Activated CD8-positive, alpha-beta memory T cell treated with anti-CD3 and anti-CD28 coated beads, Interleukin-2, amount 50 U/mL, for 24 hours (primary cell): Measurements from ENCODE around the gene ZNF768.
"Not testable (repeated sequence)": the region's sequence is repeated elsewhere in the genome, so short reads cannot be mapped to it uniquely, and the experiment has no call there.

ENCODE experiments used
- DNase-seq: peaks from one replicate; pipeline ENCODE4 v3.0.0-alpha.2; 2020; ENCODE audit errors: extremely low read depth

ZNF768 gene

DNA sequence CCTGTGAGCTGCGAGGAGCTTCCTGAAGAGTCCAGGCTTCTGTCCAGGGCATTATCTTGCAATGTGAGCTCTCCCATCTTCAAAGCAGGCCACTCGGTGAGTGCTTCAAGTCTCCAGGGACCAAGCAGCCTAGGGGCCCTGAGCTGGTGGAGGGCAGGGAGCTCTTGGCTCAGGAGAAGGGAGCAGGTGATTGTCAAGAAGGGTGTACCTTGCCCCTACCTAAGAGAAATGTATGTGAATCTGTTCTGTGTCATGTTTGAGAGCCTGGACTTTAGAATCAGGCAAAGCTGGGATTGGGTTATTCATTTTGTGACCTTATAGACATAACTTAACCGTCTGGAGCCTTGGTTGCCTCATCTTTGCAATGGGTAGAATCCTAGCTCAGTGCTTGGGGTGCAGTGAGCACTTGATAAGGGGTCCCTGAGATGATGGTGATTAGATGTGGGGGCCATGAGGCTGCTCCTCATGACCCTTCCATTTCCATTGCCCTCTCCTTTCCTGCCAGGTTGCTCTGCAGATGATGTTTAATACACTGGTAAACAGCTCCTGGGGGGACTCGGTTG, 15.9 kb downstream of the ZNF768 start:
- no peak for DNase-seq

DNA sequence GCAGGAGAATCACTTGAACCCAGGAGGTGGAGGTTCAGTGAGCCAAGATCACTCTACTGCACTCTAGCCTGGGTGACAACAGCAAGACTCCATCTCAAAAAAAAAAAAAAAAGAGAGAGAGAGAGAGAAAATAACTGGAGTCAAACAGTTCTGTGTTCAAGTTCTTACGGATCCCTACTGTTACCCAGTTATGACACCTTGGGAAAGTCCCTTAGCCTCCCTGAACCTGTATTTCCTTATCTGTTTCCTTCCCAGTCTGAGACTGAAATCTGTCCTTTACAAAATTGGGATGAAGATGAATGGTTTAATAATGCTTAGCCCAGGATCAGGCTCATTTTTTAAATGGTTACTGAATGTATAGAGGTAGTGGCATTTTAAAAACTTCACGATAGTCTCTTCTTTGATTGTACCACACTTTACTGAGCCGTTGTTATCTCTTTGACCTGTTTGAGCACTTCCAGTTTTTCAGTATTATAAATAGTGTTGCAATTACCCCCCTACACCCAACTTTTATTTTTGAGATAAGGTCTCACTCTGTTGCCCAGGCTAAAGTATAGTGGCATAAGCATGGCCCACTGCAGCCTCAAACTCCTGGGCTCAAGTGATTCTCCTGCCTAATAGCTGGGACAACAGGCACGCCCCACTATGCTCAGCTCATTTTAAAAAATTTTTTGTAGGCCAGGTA, 17.1 kb downstream of the ZNF768 start:
- no peak for DNase-seq

DNA sequence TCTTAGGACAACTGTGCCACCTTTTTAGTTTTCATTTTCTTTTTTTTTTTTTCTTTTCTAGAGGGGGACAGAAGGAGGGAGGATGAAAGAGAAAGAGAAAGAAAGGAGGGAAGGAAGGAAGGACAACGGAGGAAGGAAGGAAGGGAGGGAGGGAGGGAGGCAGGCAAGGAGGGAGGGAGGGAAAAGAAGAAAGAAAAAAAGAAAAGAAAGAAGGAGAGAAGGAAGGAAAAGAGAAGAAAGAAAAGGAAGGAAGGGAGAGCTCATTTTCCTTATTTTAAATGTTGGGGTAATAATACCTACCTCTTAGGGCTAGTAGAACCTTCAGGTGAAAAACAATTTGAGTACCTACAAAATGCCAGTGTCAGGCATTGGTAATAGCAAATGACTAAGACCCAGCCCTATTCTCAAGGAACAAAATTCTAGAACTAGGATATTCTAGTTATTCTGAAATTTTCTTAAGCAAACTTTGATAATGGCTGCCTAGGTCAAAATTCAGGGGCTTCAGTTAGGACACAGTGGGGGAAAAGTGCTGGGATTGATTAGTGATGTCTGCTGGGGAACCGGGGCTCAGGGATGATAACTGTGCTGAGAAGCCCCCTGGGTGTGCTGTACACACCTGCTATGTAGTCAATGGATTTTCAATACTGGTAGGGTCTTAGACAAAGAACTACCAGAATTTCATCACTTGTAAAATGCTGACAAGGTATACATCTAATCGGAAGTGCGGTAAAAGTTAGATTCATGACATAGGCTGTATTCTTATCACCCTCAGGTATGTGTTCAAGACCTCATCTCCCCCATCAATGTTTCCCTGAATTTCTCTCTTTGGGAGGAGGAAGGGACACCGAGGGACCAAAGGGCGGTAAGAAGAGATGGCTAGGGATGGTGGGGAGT, 22.7 kb downstream of the ZNF768 start:
- no peak for DNase-seq

DNA sequence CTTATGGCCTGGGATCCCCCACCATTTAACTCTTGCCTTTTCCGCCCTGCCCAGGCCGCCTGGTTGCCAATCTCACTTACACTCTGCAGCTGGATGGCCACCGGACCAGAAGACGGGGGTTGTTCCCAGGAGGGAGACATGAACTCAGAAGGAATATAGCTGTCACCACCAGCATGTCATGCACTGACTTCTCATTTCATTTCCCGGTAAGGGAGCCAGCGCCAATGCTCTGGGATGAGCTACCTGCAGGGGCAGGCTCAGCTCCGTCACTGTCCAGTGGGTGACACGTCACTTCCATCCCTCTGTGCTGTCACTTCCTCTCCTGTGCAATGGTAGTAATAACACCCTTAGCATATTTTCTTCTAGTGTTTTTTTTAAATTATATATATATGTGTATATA, 27.1 kb downstream of the ZNF768 start:
- no peak for DNase-seq

DNA sequence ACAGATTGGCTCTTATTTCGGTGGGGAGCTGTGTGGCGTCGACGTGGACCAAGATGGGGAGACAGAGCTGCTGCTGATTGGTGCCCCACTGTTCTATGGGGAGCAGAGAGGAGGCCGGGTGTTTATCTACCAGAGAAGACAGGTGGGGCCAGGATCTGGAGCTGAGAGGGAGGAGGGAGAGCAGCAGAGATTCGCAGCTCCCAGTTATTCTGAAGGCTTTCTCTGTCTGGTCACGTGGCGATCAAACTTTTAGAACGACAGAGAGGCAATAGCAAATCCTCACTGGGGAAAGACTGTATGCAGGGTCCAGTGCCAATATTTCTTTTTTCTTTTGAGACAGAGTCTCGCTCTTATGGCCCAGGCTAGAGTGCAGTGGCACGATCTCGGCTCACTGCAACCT, 31.7 kb downstream of the ZNF768 start:
- no peak for DNase-seq

DNA sequence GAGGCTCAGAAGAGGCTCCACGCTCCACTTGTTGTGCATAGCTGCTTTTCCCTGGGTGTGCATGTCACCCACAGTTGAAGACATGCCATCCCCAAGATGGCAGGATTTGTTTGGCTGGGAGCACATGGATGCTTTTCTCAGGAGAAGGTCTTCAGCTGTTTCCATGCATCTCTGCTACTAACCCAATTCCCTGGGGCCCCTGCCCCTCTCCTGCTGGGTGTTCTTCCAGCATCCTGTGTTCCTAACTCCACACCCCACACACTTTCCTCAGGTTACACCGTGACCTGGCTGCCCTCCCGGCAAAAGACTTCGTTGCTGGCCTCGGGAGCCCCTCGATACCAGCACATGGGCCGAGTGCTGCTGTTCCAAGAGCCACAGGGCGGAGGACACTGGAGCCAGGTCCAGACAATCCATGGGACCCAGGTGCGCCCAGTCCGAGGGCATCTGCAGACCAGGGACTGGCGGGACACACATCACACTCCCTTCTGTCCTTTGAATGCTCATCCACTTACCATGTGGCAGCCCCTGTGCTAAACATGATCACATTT, 32.4 kb downstream of the ZNF768 start:
- no peak for DNase-seq

DNA sequence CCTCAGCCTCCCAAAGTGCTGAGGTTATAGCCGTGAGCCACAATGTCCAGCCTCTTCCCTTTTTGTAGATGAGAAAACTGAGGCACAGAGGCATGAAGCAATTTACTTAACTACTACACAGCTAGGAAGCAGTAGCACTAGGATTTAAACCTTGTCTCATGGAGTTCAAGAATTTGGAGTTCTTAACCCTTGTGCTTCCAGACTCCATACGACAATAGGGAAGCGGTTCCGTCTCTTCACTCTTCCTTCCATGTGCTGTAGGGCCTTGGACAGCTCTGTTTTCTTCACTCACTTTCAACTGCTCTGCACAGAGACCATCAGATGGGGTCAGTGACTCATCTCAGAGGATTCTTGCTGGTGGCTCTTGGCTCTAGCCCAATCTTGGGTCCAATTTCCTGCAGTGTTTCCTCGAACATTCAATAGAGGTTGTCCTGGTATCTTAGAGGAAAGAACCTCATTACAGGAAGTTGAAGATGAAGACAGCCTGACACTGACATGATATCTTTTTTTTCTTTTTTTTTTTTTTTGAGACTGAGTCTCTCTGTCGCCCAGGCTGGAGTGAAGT, 34.5 kb downstream of the ZNF768 start:
- DNase-seq = no peak

DNA sequence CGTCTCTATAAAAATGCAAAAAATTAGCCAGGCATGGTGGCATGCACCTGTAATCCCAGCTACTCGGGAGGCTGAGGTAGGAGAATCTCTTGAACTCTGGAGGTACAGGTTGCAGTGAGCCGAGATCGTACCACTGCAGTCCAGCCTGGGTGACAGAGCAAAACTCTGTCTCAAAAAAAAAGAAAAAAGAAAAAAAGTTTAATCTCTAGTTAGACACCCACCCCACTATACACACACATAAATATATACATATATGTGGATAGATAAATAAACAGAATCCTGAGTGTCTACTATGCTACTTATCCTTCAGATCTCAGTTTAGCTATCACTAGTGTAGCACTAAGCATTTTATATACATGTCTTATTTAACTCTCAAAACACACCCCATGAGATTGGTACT, 35.1 kb downstream of the ZNF768 start:
- DNase-seq = no peak

DNA sequence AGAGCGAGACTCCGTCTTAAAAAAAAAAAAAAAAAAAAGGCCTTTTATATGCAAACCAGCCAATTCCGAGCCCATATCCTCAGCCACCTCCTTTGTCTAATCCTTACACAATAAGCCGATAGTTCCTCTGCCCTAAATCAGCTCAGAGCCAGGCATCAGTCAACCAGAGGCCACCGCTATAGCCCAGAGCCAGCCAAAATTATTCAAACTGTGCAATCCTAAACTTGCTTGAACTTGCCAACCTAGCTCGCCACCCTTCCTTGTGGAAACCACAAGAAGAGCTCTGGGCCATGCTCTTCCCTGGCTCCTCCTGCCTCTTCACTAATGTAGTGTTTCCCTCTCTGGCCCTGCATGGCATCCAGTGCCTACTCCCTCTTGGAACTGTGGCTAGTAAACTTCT, 36.2 kb downstream of the ZNF768 start:
- DNase-seq = no peak

DNA sequence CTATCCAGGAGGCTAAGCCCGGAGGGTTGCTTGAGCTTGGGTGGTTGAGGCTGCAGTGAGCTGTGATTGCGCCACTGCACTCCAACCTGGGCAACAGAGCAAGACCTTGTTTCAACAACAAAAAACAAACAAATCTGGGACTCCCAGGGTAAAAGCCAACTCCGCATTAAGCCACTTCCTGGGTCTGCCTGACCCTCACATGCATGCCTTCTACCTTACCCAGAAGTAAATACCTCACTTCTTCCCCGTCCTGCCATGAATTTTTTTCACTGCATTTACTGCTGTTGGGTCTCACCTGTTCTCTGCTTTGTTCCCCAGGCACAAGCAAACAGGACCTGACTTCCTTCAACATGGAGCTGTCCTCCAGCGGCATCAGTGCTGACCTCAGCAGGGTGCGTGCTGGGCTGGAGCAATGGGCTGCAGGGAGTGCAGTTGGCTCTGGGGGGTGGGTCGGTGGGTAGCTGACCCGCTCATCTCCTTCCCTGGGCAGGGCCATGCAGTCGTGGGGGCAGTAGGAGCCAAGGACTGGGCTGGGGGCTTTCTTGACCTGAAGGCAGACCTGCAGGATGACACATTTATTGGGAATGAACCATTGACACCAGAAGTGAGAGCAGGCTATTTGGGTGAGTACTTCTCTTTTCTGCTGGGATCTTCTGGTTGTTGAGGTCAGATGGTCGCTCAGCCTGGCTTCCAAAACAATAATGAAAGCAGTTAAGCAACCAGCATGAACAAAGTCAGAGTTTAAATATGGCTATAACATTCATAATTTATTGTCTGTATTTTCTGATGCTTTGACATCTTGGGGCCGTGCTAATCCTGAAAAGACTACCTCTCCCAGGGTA, 37.4 kb downstream of the ZNF768 start:
- DNase-seq = no peak

DNA sequence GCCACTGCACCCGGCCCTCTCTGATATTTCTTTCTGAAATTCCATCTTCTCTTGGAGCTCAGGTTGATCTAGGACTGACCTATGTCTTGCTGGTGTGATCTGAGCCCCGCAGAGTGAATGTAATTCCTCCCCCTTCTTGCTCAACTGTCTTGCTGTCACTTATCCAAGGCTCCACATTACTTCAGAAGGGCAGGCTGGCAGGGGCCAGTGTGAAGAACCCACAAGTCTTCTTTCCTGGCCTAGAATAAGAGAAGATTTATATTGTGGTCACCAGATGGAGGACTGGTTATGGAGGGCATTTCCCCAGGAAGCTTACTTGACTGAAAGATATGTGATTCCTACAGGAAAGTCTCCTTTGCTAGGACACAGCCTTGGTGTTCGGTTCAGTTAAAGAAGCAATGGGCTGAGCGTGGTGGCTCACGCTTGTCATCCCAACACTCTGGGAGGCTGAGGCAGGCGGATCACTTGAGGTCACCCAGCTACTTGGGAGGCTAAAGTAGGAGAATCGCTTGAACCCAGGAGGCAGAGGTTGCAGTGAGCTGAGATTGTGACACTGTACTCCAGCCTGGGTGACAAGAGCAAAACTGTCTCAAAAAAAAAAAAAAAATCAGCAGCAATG, 40.4 kb downstream of the ZNF768 start:
- no peak for DNase-seq

DNA sequence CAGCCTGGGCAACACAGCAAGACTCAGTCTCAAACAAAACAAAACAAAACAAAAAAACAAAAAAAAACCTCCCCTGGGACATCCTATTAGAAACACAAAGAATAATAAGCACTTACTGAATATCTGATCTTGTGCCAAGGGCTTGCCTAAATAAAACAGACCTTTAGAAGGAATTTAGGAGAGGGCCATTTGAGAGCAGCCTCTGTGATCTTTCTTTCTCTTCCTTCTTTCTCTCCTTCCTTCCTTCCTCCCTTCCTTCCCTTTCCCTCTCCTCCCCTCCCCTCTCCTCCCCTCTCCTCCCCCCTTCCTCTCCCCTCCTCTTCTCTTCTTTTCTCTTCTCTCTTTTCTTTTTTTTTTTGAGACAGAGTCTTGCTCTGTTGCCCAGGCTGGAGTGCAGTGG, 41.5 kb downstream of the ZNF768 start:
- no peak for DNase-seq

DNA sequence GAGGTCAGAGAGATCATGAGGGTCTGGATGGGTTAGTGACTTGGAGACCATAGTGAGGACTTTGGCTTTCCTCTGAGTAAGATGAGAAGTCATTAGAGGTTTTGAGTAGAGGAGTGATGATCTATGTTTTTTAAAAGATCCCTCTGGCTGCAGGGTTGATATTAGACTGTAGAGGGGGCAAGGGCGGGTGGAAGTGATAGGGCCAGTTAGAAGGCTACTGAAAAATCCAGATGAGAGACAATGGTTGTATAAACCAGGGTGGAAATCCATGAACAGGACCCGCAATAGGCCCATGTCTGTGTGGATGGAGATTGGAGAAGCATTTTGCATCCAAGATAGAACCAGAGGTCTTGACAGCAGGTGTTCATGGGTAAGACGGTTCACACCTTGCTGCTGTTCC, 44.0 kb downstream of the ZNF768 start:
- no peak for DNase-seq

DNA sequence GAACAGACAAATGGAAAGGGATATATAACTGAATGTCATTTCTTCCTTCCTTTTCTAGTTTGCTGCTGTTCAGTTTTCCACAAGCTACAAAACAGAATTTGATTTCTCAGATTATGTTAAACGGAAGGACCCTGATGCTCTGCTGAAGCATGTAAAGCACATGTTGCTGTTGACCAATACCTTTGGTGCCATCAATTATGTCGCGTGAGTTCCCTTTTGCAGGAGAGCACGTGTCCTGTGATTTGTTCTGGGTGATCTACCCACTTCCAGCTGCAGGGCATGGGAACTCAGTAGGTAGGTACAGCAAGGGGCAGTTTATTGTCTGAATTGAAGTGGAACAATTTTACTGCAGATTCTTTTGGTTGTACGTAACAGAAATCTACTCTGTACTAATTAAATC, 45.0 kb downstream of the ZNF768 start:
- DNase-seq = no peak

DNA sequence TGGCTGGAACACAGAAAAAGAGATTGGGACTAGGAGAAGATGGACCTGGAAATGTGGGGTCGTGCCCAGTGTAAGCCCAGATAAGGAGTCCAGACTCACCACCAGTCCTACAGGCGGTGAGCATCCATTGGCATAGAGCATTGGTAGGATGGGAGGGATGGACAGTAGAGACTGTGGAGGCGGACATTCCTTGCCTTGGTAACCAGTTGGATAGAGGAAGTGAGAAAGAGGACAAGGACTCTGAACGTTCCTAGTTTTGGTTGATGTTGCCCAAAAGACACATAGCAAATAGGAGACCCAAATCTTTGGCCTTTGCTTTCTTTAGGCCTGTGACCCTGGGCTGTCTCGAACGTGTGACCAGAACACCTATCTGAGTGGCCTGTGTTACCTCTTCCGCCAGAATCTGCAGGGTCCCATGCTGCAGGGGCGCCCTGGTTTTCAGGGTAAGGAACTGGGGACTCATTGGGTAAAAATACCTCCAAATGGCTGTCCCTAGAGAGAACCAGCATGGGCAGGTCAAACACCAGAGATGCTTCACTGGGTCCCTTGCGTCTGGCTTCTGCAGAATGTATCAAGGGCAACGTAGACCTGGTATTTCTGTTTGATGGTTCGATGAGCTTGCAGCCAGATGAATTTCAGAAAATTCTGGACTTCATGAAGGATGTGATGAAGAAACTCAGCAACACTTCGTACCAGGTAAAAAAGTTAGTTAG, 47.4 kb downstream of the ZNF768 start:
- no peak for DNase-seq

DNA sequence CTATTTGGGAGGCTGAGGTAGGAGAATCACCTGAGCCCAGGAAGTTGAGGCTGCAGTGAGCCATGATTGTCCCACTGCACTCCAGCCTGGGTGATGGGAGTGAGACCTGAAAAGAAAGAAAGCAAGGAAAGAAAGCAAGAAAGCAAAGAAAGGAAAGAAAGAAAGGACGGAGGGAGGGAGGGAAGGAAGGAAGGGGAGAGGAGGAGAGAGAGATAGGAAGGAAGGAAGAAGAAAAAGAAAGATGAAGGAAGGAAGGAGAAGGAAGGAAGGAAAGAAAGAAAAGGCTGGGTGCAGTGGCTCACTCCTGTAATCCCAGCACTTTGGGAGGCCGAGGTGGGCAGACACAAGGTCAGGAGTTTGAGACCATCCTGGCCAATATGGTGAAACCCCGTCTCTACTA, 48.6 kb downstream of the ZNF768 start:
- DNase-seq = not testable (repeated sequence)

DNA sequence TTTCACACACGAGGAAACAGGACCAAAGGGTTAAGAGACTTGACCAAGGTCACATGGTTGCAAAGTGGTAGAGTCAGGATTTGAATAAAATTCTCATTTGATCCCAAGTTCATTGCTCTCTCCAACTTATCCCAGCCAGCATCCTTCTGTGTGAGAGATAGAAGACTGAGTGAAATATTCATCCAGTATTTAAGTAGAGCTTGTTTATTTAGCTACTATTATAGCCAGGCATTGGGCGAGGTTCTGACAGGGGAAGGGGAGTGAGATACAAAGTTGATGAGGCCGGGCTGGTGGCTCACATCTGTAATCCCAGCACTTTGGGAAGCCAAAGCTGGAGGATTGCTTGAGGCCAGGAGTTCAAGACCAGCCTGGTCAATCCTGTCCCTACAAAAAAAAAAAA, 49.4 kb downstream of the ZNF768 start:
- no peak for DNase-seq

DNA sequence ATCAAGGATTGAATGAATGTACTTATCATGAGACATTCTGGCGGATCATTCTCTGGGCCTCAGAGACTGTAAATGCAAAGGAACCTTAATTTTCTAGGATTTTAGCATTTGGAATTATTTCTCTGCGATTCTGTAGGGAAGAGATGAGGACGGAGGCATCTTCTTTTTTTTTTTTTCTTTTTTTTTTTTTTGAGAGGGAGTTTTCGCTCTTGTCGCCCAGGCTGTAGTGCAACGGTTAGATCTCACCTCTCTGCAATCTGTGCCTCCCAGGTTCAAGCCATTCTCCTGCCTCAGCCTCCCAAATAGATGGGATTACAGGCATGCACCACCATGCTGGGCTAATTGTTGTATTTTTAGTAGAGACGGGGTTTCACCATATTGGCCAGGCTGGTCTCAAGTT, 51.7 kb downstream of the ZNF768 start:
- DNase-seq = no peak

DNA sequence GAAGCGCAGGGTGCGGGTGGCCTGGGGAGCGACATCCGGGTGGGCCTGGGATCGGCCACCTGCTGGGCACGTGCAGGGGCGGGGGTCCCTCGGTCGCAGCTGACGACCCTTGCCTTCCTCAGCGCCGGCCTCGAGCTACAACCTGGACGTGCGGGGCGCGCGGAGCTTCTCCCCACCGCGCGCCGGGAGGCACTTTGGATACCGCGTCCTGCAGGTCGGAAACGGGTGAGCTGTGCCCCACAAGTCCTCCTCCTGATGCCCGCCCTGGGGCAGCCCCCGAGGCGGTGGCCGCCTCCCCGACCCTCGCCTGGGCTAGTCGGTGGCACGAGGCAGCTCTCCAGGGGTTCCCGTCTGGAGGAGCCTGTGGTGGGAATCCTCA, 52.3 kb downstream of the ZNF768 start:
- DNase-seq = no peak
